Ishikawa (cell line): ENCODE data around the gene PACSIN2.

Source experiments
- CEBPB ChIP-seq: IDR thresholded peaks from 2 replicates; pipeline ENCODE4 v1.6.1; 2012
- CREB1 ChIP-seq: IDR thresholded peaks from 2 replicates; pipeline ENCODE4 v1.6.1; 2012; ENCODE audit warnings: low read depth
- EGR1 ChIP-seq: IDR thresholded peaks from 2 replicates; pipeline ENCODE4 v1.6.1; 2012
- EP300 ChIP-seq: IDR thresholded peaks from 2 replicates; pipeline ENCODE4 v1.6.1; 2012; ENCODE audit warnings: borderline replicate concordance
- FOXM1 ChIP-seq: IDR thresholded peaks from 2 replicates; pipeline ENCODE4 v1.6.1; 2012; ENCODE audit warnings: low read depth, borderline replicate concordance
- MAX ChIP-seq: IDR thresholded peaks from 2 replicates; pipeline ENCODE4 v1.6.1; 2012
- NFIC ChIP-seq: IDR thresholded peaks from 2 replicates; pipeline ENCODE4 v1.6.1; 2012
- RAD21 ChIP-seq: IDR thresholded peaks from 2 replicates; pipeline ENCODE4 v1.6.1; 2012; ENCODE audit warnings: low read depth
- REST ChIP-seq: IDR thresholded peaks from 2 replicates; pipeline ENCODE4 v1.6.1; 2012; ENCODE audit warnings: low read depth, mild to moderate bottlenecking
- TAF1 ChIP-seq: IDR thresholded peaks from 2 replicates; pipeline ENCODE4 v1.6.1; 2012; ENCODE audit warnings: low read depth, mild to moderate bottlenecking
- TCF12 ChIP-seq: IDR thresholded peaks from 2 replicates; pipeline ENCODE4 v1.6.1; 2012; ENCODE audit warnings: low read depth
- TEAD4 ChIP-seq: IDR thresholded peaks from 2 replicates; pipeline ENCODE4 v1.6.1; 2012
- USF1 ChIP-seq: IDR thresholded peaks from 2 replicates; pipeline ENCODE4 v1.6.1; 2012
- YY1 ChIP-seq: IDR thresholded peaks from 2 replicates; pipeline ENCODE4 v1.6.1; 2012; ENCODE audit warnings: low read depth
- ZBTB7A ChIP-seq: IDR thresholded peaks from 2 replicates; pipeline ENCODE4 v1.6.1; 2012; ENCODE audit warnings: low read depth

The PACSIN2 gene

GRCh38 chr22:42983470-42983869, 31.5 kb downstream of the PACSIN2 start:
- TF ChIP-seq TAF1 (no peak), YY1 (no peak), CREB1 (no peak), MAX (no peak), EGR1 (no peak), TCF12 (no peak), NFIC (no peak), FOXM1 (no peak), EP300 (no peak)

GRCh38 chr22:42979606-42980005, 35.3 kb downstream of the PACSIN2 start:
- no peak for TF ChIP-seq TCF12
- TF ChIP-seq MAX = no peak
- TF ChIP-seq CREB1 = no peak
- no peak for TF ChIP-seq FOXM1
- no peak for TF ChIP-seq REST
- TF ChIP-seq NFIC = no peak
- TF ChIP-seq RAD21 = no peak
- TF ChIP-seq ZBTB7A = no peak
- no peak for TF ChIP-seq TAF1
- TF ChIP-seq YY1 = no peak
- TF ChIP-seq CEBPB = no peak
- TF ChIP-seq TEAD4 = no peak

GRCh38 chr22:42978453-42979103, 36.4 kb downstream of the PACSIN2 start:
- no peak for TF ChIP-seq TCF12
- no peak for TF ChIP-seq USF1
- TF ChIP-seq FOXM1 = no peak
- TF ChIP-seq NFIC = peak; percentile 43
- no peak for TF ChIP-seq REST
- TF ChIP-seq EGR1 = peak; percentile 54
- TF ChIP-seq TEAD4 = 0 out of 2 replicates have a peak, but pooled peaks have one; percentile 11
- no peak for TF ChIP-seq CEBPB
- TF ChIP-seq CREB1 = peak; percentile 70
- no peak for TF ChIP-seq TAF1
- no peak for TF ChIP-seq EP300
- TF ChIP-seq ZBTB7A = no peak
- TF ChIP-seq RAD21 = no peak
- TF ChIP-seq YY1 = no peak

GRCh38 chr22:42977569-42977968, 37.4 kb downstream of the PACSIN2 start:
- TF ChIP-seq CEBPB = no peak
- no peak for TF ChIP-seq USF1
- no peak for TF ChIP-seq FOXM1
- TF ChIP-seq ZBTB7A = no peak

- TF ChIP-seq REST (no peak), EP300 (no peak), NFIC (no peak), TEAD4 (no peak), TCF12 (no peak), ZBTB7A (no peak), CREB1 (no peak), USF1 (no peak), FOXM1 (no peak), TAF1 (no peak), RAD21 (no peak), YY1 (no peak), CEBPB (no peak), EGR1 (no peak), MAX (no peak)
Measured at GRCh38 chr22:42976217-42976933, 38.6 kb downstream of the PACSIN2 start.
